Measurements from ENCODE around the gene HNRNPLL. TPM values are rescaled to one million over a fixed set of nuclear protein-coding genes. Genes with fewer than 3 reads are reported as not detected.
A peak's percentile ranks its signal among the peaks of the same experiment; 100 is the strongest.
"Not testable (repeated sequence)": the region's sequence is repeated elsewhere in the genome, so short reads cannot be mapped to it uniquely, and the experiment has no call there.

Gene HNRNPLL
- total RNA-seq, 4 donors from 2014 or later = 45.2 to 59.7 (median 54.4) TPM

DNA sequence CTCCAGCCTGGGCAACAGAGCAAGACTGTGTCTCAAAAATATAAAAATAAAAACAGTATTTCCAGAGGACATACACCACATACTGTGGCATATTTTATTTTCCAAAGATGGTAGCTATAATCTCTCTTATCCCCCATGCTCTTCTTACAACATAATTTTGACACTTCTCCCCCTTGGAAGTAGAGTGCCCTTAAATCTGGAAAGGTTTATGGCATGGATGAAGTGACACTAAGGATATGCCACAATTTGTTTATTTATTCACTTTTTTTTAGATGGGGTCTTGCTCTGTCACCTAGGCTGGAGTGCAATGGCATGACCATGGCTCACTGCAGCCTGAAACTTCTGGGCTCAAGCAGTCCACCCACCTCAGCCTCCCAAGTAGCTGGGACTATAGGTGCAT lies 56.7 kb downstream of the HNRNPLL start:
- no peak overlapping the region for H3K27ac ChIP-seq
- H3K27me3 ChIP-seq = no peaks in the 10 kb centered on the region
- H3K36me3 ChIP-seq = no peaks in the 10 kb centered on the region
- no peaks in the 10 kb centered on the region for H3K9me3 ChIP-seq
- intact Hi-C loops (cut with DNase I; ENCODE audit: low total_unique reads) (no loop called here), in situ Hi-C loops (cut with MboI; ENCODE audit: low pct_ligation_motif_present in 1 of 4, low pct_unique_long_range_greater_than_20kb in 1 of 4, low sequenced_read_pairs in 3 of 4) (no loop called here)
- peaks cover 0 to 21% (median 4%) of the 10 kb centered on the region in 4 donors for H3K4me1 ChIP-seq
- no peak for TF ChIP-seq POLR2AphosphoS5 (IDR thresholded peaks at IDR 0.05)
- TF ChIP-seq POLR2A (IDR thresholded peaks at IDR 0.05) = no peak
- TF ChIP-seq EP300 (IDR thresholded peaks at IDR 0.05; ENCODE audit: low read depth) = no peak
- TF ChIP-seq CTCF (IDR thresholded peaks at IDR 0.05) = no peak
- no peak for DNase-seq
- no peak overlapping the region for H3K4me3 ChIP-seq

DNA sequence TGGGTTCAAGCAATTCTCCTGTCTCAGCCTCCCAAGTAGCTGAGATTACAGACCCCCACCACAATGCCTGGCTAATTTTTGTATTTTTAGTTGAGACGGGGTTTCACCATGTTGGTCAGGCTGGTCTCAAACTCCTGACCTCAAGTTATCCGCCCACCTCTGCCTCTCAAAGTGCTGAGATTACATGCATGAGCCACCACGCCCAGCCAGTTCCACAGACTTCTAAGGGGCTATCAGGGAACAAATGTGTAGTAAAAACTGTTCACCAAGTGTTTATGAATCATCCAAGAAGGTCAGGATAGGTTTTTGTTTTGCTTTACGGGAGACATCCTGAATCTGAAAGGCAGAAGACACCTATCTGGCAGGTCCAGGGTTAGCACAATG lies 60.5 kb downstream of the HNRNPLL start:
- H3K9me3 ChIP-seq; intact Hi-C loops (cut with DNase I; ENCODE audit: low total_unique reads); H3K4me3 ChIP-seq; DNase-seq; H3K27me3 ChIP-seq; H3K36me3 ChIP-seq; in situ Hi-C loops (cut with MboI; ENCODE audit: low pct_ligation_motif_present in 1 of 4, low pct_unique_long_range_greater_than_20kb in 1 of 4, low sequenced_read_pairs in 3 of 4); H3K27ac ChIP-seq: not testable (repeated sequence)
- WGBS, 2 donors (ENCODE audit: low coverage in 1 of 2) = 77 to 93% methylated on average over 4 of the region's 4 CpGs
- peaks cover 0 to 32% (median 12%) of the 10 kb centered on the region in 4 donors for H3K4me1 ChIP-seq

GRCh38 chr2:38540580-38541286 lies 62.0 kb downstream of the HNRNPLL start:
- H3K9me3 ChIP-seq = no peaks in the 10 kb centered on the region
- H3K36me3 ChIP-seq = no peaks in the 10 kb centered on the region
- H3K4me3 ChIP-seq = no peak overlapping the region
- H3K27me3 ChIP-seq = no peaks in the 10 kb centered on the region
- H3K4me1 ChIP-seq = peaks cover 2 to 39% (median 16%) of the 10 kb centered on the region in 4 donors
- 33 to 36% methylated on average over 2 to 5 of the region's 5 CpGs for WGBS, 2 donors (ENCODE audit: low coverage in 1 of 2)
- no peak for TF ChIP-seq POLR2A (IDR thresholded peaks at IDR 0.05)
- no peak for TF ChIP-seq EP300 (IDR thresholded peaks at IDR 0.05; ENCODE audit: low read depth)
- no peak for TF ChIP-seq POLR2AphosphoS5 (IDR thresholded peaks at IDR 0.05)
- no peak for TF ChIP-seq CTCF (IDR thresholded peaks at IDR 0.05)
- peak; percentile 55 for DNase-seq
- in situ Hi-C loops (cut with MboI; ENCODE audit: low pct_ligation_motif_present in 1 of 4, low pct_unique_long_range_greater_than_20kb in 1 of 4, low sequenced_read_pairs in 3 of 4) = no loop called here
- H3K27ac ChIP-seq = peak overlapping the region in 1 of 4 donors; percentile 34
- intact Hi-C loops (cut with DNase I; ENCODE audit: low total_unique reads) = no loop called here

GRCh38 chr2:38539086-38539485 lies 63.6 kb downstream of the HNRNPLL start:
- DNase-seq = no peak
- in situ Hi-C loops (cut with MboI; ENCODE audit: low pct_ligation_motif_present in 1 of 4, low pct_unique_long_range_greater_than_20kb in 1 of 4, low sequenced_read_pairs in 3 of 4) = no loop called here
- TF ChIP-seq POLR2A (IDR thresholded peaks at IDR 0.05) (no peak), EP300 (IDR thresholded peaks at IDR 0.05; ENCODE audit: low read depth) (no peak), CTCF (IDR thresholded peaks at IDR 0.05) (no peak), POLR2AphosphoS5 (IDR thresholded peaks at IDR 0.05) (no peak)

More at GRCh38 chr2:38539086-38539485, 63.6 kb downstream of the HNRNPLL start:
- peaks cover 5 to 50% (median 25%) of the 10 kb centered on the region in 4 donors for H3K4me1 ChIP-seq
- no peak overlapping the region for H3K4me3 ChIP-seq
- no peaks in the 10 kb centered on the region for H3K9me3 ChIP-seq
- 75% methylated on average over 5 of the region's 5 CpGs; no CpG with 5 or more reads in 1 of the 2 donors for WGBS, 2 donors (ENCODE audit: low coverage in 1 of 2)
- H3K27ac ChIP-seq = no peak overlapping the region
- H3K36me3 ChIP-seq = no peaks in the 10 kb centered on the region
- intact Hi-C loops (cut with DNase I; ENCODE audit: low total_unique reads) = loop anchor here (5.0 to 10.0 kb wide), 3 partner anchors 72 to 224 kb away; no protein-coding TSS in a partner anchor
- no peaks in the 10 kb centered on the region for H3K27me3 ChIP-seq

All from transverse colon (tissue), 4 donors.